ENCODE data around the gene SGK1.

- TF ChIP-seq, protein P1, sequence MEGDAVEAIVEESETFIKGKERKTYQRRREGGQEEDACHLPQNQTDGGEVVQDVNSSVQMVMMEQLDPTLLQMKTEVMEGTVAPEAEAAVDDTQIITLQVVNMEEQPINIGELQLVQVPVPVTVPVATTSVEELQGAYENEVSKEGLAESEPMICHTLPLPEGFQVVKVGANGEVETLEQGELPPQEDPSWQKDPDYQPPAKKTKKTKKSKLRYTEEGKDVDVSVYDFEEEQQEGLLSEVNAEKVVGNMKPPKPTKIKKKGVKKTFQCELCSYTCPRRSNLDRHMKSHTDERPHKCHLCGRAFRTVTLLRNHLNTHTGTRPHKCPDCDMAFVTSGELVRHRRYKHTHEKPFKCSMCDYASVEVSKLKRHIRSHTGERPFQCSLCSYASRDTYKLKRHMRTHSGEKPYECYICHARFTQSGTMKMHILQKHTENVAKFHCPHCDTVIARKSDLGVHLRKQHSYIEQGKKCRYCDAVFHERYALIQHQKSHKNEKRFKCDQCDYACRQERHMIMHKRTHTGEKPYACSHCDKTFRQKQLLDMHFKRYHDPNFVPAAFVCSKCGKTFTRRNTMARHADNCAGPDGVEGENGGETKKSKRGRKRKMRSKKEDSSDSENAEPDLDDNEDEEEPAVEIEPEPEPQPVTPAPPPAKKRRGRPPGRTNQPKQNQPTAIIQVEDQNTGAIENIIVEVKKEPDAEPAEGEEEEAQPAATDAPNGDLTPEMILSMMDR (IDR thresholded peaks at IDR 0.05), result no peak
- no peak for TF ChIP-seq POLR2A (IDR thresholded peaks at IDR 0.05)
- TF ChIP-seq POLR2AphosphoS5 (IDR thresholded peaks at IDR 0.05), result no peak
Measured at GRCh38 chr6:134314006-134314821, 3.7 kb downstream of the SGK1 start.

Measured in breast epithelium (tissue), 3 donors.